Muscle of arm (tissue), 12 donors: Measurements from ENCODE around the gene MYO3A. TPM values are rescaled to one million over a fixed set of nuclear protein-coding genes. Genes with fewer than 3 reads are reported as not detected.

Source experiments
- DNase-seq: peaks from one replicate; pipeline ENCODE4 v3.0.0-alpha.2; 2013
- polyA plus RNA-seq, 12 donors: library from polyadenylated mRNA; unstranded; fragments of 120-200 nt; gene quantifications; one replicate each; pipeline ENCODE4 v1.2.1, GENCODE V29; 2013; ENCODE audit not compliant: insufficient read length in 12 of 12

The MYO3A gene
- polyA plus RNA-seq, 12 donors, result 0.38 to 2.7 (median 0.97) TPM; not detected in 2

GRCh38 chr10:26215396-26215934 is 281.4 kb downstream of the MYO3A start:
- DNase-seq, result no peak

GRCh38 chr10:26215935-26216584 is 282.0 kb downstream of the MYO3A start:
- DNase-seq, result peak; percentile 39

- DNase-seq, result no peak
Observed at GRCh38 chr10:26216585-26217395, 282.8 kb downstream of the MYO3A start, which contains the start of gene GAD2. TSS of gene GAD2 (plus strand) at chr10:26216774. CDS start at chr10:26216810, 36 bp downstream.

- DNase-seq, result no peak
Observed at GRCh38 chr10:26217396-26218086, 283.5 kb downstream of the MYO3A start.

- no peak for DNase-seq
Observed at GRCh38 chr10:26219676-26220075, 285.6 kb downstream of the MYO3A start.

GRCh38 chr10:26220901-26221300 is 286.9 kb downstream of the MYO3A start:
- DNase-seq, result no peak

- DNase-seq, result no peak
Observed at GRCh38 chr10:26221541-26221940, 287.5 kb downstream of the MYO3A start.

GRCh38 chr10:26222563-26222962 is 288.5 kb downstream of the MYO3A start:
- DNase-seq, result no peak

GRCh38 chr10:26225322-26225721 is 291.3 kb downstream of the MYO3A start:
- DNase-seq, result no peak

- DNase-seq, result no peak
Observed at GRCh38 chr10:26227786-26228185, 293.8 kb downstream of the MYO3A start.

- no peak for DNase-seq
Observed at GRCh38 chr10:26232174-26232573, 298.1 kb downstream of the MYO3A start.

- no peak for DNase-seq
Observed at GRCh38 chr10:26235761-26236160, 301.7 kb downstream of the MYO3A start.

- DNase-seq, result no peak
Observed at GRCh38 chr10:26238378-26238777, 304.3 kb downstream of the MYO3A start.

GRCh38 chr10:26242706-26243350 is 308.8 kb downstream of the MYO3A start:
- no peak for DNase-seq

GRCh38 chr10:26243351-26243720 is 309.3 kb downstream of the MYO3A start:
- DNase-seq, result no peak

GRCh38 chr10:26249681-26250080 is 315.7 kb downstream of the MYO3A start:
- DNase-seq, result no peak

GRCh38 chr10:26251925-26252324 is 317.9 kb downstream of the MYO3A start:
- DNase-seq, result no peak

GRCh38 chr10:26254616-26255015 is 320.6 kb downstream of the MYO3A start:
- no peak for DNase-seq

GRCh38 chr10:26259341-26259740 is 325.3 kb downstream of the MYO3A start:
- DNase-seq, result no peak
